PC-3 (cell line): ENCODE measurements around the gene DIPK1C.

ENCODE experiments used
- EZH2 ChIP-seq: fragments of 300-600 bp; sonication (generic); IDR thresholded peaks from one replicate; pipeline ENCODE4 v1.6.1; 2017; ENCODE audit warnings: antibody characterized with exemption, mild to moderate bottlenecking, low read length; ENCODE audit not compliant: unreplicated experiment
- EZH2phosphoT487 ChIP-seq: fragments of 300-600 bp; sonication (generic); IDR thresholded peaks from 2 replicates; pipeline ENCODE4 v1.6.1; 2018; ENCODE audit warnings: mild to moderate bottlenecking, antibody characterized with exemption, low read length, borderline replicate concordance
- TF ChIP-seq, protein P1 (sequence below): fragments of 300-600 bp; sonication (generic); conservative IDR thresholded peaks from 2 replicates; pipeline ENCODE4 v1.5.1; 2017; ENCODE audit warnings: antibody characterized with exemption, low read depth, mild to moderate bottlenecking, low read length

DNA sequence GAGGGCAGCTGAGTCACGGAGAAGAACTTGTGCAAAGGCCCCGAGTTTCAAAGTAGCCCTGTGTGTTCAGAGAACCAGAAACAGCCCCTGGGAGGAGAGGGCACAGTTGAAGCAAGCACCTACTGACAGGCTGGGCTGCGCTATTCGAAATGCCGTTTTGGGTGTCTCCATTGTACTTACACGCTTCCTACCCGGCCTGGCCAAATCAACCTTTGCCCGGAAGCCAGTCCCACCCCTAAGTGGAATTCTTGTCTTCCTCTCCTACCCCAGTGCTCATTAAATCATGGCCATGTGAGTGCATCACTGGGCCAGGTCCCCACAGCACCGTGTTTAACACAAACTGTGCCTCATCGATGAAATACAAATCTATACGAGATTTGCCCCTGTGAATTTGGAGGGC, 6.0 kb downstream of the DIPK1C start:
- TF ChIP-seq, protein P1, sequence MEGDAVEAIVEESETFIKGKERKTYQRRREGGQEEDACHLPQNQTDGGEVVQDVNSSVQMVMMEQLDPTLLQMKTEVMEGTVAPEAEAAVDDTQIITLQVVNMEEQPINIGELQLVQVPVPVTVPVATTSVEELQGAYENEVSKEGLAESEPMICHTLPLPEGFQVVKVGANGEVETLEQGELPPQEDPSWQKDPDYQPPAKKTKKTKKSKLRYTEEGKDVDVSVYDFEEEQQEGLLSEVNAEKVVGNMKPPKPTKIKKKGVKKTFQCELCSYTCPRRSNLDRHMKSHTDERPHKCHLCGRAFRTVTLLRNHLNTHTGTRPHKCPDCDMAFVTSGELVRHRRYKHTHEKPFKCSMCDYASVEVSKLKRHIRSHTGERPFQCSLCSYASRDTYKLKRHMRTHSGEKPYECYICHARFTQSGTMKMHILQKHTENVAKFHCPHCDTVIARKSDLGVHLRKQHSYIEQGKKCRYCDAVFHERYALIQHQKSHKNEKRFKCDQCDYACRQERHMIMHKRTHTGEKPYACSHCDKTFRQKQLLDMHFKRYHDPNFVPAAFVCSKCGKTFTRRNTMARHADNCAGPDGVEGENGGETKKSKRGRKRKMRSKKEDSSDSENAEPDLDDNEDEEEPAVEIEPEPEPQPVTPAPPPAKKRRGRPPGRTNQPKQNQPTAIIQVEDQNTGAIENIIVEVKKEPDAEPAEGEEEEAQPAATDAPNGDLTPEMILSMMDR = no peak
- TF ChIP-seq EZH2phosphoT487 (no peak), EZH2 (no peak)
